HEK293 (cell line): ENCODE results near the gene KRTAP5-11.
"Not testable (repeated sequence)": the region's sequence is repeated elsewhere in the genome, so short reads cannot be mapped to it uniquely, and the experiment has no call there.

Experiments
- ZNF585B ChIP-seq: fragments of 450-650 bp; formaldehyde crosslinking; IDR thresholded peaks from 2 replicates; pipeline ENCODE4 v1.5.1; 2016; ENCODE audit warnings: missing biosample characterization, missing genetic modification characterization
- TF ChIP-seq, protein P1 (sequence below): fragments of 450-650 bp; formaldehyde crosslinking; IDR thresholded peaks from 2 replicates; pipeline ENCODE4 v1.5.1; 2016; ENCODE audit warnings: missing biosample characterization, missing genetic modification characterization

DNA sequence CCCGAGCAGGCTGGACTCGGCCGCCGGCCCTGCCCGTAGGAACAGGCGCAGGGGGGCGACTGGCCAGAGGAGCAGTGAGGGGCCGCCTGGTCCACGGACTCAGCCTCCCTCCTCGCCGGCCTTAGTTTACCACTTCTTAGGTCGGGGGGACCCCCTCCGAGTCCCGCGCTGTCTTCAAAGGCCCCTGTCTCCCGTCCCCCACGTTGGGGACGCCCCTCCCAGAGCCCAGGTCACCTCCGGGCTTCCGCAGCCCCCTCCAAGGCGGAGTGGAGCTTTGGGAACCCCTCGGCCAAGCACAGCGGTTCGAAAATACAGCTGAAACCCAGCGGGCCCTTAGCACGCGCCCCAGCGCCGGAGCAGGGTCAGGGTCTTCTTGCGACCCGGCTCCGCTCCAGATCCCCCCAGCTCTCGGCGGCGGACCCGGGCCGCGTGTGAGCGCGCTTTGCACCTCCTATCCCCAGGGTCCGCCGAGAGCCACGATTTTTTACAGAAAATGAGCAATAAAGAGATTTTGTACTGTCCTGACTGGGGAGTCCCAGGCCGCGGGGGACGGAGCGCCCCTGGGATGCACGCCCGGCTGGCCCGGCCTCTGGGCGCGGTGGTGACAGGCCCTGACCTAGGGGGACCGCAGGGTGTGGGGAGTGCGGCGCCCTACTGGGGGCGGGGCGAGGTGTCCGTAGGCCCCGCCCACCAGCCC is 25.0 kb upstream of the KRTAP5-11 start:
- TF ChIP-seq ZNF585B, result not testable (repeated sequence)
- TF ChIP-seq, protein P1, sequence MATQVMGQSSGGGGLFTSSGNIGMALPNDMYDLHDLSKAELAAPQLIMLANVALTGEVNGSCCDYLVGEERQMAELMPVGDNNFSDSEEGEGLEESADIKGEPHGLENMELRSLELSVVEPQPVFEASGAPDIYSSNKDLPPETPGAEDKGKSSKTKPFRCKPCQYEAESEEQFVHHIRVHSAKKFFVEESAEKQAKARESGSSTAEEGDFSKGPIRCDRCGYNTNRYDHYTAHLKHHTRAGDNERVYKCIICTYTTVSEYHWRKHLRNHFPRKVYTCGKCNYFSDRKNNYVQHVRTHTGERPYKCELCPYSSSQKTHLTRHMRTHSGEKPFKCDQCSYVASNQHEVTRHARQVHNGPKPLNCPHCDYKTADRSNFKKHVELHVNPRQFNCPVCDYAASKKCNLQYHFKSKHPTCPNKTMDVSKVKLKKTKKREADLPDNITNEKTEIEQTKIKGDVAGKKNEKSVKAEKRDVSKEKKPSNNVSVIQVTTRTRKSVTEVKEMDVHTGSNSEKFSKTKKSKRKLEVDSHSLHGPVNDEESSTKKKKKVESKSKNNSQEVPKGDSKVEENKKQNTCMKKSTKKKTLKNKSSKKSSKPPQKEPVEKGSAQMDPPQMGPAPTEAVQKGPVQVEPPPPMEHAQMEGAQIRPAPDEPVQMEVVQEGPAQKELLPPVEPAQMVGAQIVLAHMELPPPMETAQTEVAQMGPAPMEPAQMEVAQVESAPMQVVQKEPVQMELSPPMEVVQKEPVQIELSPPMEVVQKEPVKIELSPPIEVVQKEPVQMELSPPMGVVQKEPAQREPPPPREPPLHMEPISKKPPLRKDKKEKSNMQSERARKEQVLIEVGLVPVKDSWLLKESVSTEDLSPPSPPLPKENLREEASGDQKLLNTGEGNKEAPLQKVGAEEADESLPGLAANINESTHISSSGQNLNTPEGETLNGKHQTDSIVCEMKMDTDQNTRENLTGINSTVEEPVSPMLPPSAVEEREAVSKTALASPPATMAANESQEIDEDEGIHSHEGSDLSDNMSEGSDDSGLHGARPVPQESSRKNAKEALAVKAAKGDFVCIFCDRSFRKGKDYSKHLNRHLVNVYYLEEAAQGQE (tag by site-specific recombination), result not testable (repeated sequence)
